ENCODE data around the gene MYO1B. TPM values are rescaled to one million over a fixed set of nuclear protein-coding genes. Genes with fewer than 3 reads are reported as not detected.

The MYO1B gene
- total and polyA plus RNA-seq, 10 of the 15 experiments (the other 5 are each of a cell fraction or from before 2014, with no cell fraction given), result 0.10 to 4.2 (median 1.6) TPM

- intact Hi-C loops (cut with micrococcal nuclease; ENCODE audit: unreplicated experiment), result no loop called here
- POLR2A ChIA-PET, result no interaction called here
Observed at GRCh38 chr2:191240871-191241270, 4.3 kb upstream of the MYO1B start.

GRCh38 chr2:191241418-191241817 is 3.8 kb upstream of the MYO1B start:
- ChIA-PET CTCF (no interaction called here), SMC1A (ENCODE audit: uncharacterized antibody, unreplicated experiment) (no interaction called here), RAD21 (ENCODE audit: unreplicated experiment) (interaction anchor here (0.5 kb wide), 1 partner anchor 1045 kb away, joined by 3 read pairs; no protein-coding TSS in a partner anchor), POLR2A (no interaction called here)
- ATAC-seq (no peak), DNase-seq (ENCODE audit: low read depth, low spot score) (no peak), FAIRE-seq (no peak)
- H3K9ac ChIP-seq (ENCODE audit: control insufficient read depth, insufficient read depth, low read length), result no peak overlapping the region
- no peak for TF ChIP-seq CEBPB (IDR thresholded peaks at IDR 0.05; ENCODE audit: borderline replicate concordance in 1 of 2, low read depth in 2 of 2, low read length in 2 of 2)
- no peak for TF ChIP-seq USF2 (IDR thresholded peaks at IDR 0.05; ENCODE audit: borderline replicate concordance, low read depth, low read length)
- no peak for TF ChIP-seq RUNX3 (IDR thresholded peaks at IDR 0.05; ENCODE audit: low read length)
- no peak for TF ChIP-seq MXI1 (IDR thresholded peaks at IDR 0.05; ENCODE audit: low read depth, low read length)
- TF ChIP-seq SMARCA5 (IDR thresholded peaks at IDR 0.05), result no peak
- TF ChIP-seq SUPT20H (IDR thresholded peaks at IDR 0.05; ENCODE audit: borderline replicate concordance, control insufficient read depth, low read depth, low read length), result no peak
- no peak for TF ChIP-seq NR2C1 (IDR thresholded peaks at IDR 0.05)
- no peak overlapping the region for H3K4me3 ChIP-seq
- in situ Hi-C loops (cut with MboI), result no loop called here
- no peak overlapping the region for H2AFZ ChIP-seq (ENCODE audit: control insufficient read depth, low read depth, low read length)
- H3K27me3 ChIP-seq (replicated peaks in 1 of 2; ENCODE audit: control insufficient read depth in 2 of 2, insufficient read depth in 2 of 2, low read length in 1 of 2), result peaks cover 6 to 11% of the 10 kb centered on the region in 2 experiments
- 25% methylated on average over 4 of the region's 4 CpGs for WGBS (ENCODE audit: insufficient coverage, insufficient replicate concordance, low lambda C conversion rate, missing lambda C conversion rate)
- no peaks in the 10 kb centered on the region; the same call in 2 of the 3 replicates for H3K9me3 ChIP-seq (replicated peaks; ENCODE audit: control insufficient read depth, insufficient read depth, low read length)
- no peaks in the 10 kb centered on the region for H3K36me3 ChIP-seq (ENCODE audit: control insufficient read depth in 2 of 2, insufficient read depth in 2 of 2, low read length in 1 of 2)
- H3K4me2 ChIP-seq (ENCODE audit: control insufficient read depth, insufficient read depth), result no peak overlapping the region
- no peaks in the 10 kb centered on the region for H3K4me1 ChIP-seq (ENCODE audit: control insufficient read depth, insufficient read depth, low read length)
- no peak overlapping the region for H3K27ac ChIP-seq (ENCODE audit: control insufficient read depth, insufficient read depth)
- H4K20me1 ChIP-seq (ENCODE audit: control insufficient read depth, insufficient read depth), result no peaks in the 10 kb centered on the region
- intact Hi-C loops (cut with micrococcal nuclease; ENCODE audit: unreplicated experiment), result no loop called here
- no peaks in the 10 kb centered on the region for H3K79me2 ChIP-seq (ENCODE audit: control insufficient read depth, insufficient read depth, low read length)
- no TSS peak for BruUV-seq (replicated peaks)

More at GRCh38 chr2:191240871-191241270, 4.3 kb upstream of the MYO1B start:
- H2AFZ ChIP-seq (ENCODE audit: control insufficient read depth, low read depth, low read length), result no peak overlapping the region
- CTCF ChIA-PET, result no interaction called here
- 17% methylated on average over 5 of the region's 5 CpGs for WGBS (ENCODE audit: insufficient coverage, insufficient replicate concordance, low lambda C conversion rate, missing lambda C conversion rate)
- no peak for TF ChIP-seq IKZF1 (conservative IDR thresholded peaks at IDR 0.05)
- TF ChIP-seq RAD21 (IDR thresholded peaks at IDR 0.05; ENCODE audit: insufficient read depth, low read depth, low read length), result no peak
- TF ChIP-seq TCF7 (IDR thresholded peaks at IDR 0.05; ENCODE audit: borderline replicate concordance), result no peak
- no peak for TF ChIP-seq NR2F1 (conservative IDR thresholded peaks at IDR 0.05)
- TF ChIP-seq PAX8 (IDR thresholded peaks at IDR 0.05), result no peak
- no peak for TF ChIP-seq NR2C2 (IDR thresholded peaks at IDR 0.05; ENCODE audit: borderline replicate concordance, control insufficient read depth, insufficient read length, low read depth)
- TF ChIP-seq RAD51 (IDR thresholded peaks at IDR 0.05), result no peak
- no peak for TF ChIP-seq CREM (IDR thresholded peaks at IDR 0.05; ENCODE audit: low read depth)
- TF ChIP-seq MXI1 (IDR thresholded peaks at IDR 0.05; ENCODE audit: low read depth, low read length), result no peak
- TF ChIP-seq EGR1 (IDR thresholded peaks at IDR 0.05; ENCODE audit: borderline replicate concordance in 1 of 2, low read depth in 2 of 2, low read length in 2 of 2), result no peak
- no peak for TF ChIP-seq CREB1 (IDR thresholded peaks at IDR 0.05; ENCODE audit: low read depth)
- RAD21 ChIA-PET (ENCODE audit: unreplicated experiment), result no interaction called here
- no peaks in the 10 kb centered on the region for H3K36me3 ChIP-seq (ENCODE audit: control insufficient read depth in 2 of 2, insufficient read depth in 2 of 2, low read length in 1 of 2)
- H3K4me3 ChIP-seq, result no peak overlapping the region
- FAIRE-seq (no peak), DNase-seq (ENCODE audit: low read depth, low spot score) (no peak), ATAC-seq (no peak)
- in situ Hi-C loops (cut with MboI), result no loop called here
- SMC1A ChIA-PET (ENCODE audit: uncharacterized antibody, unreplicated experiment), result no interaction called here
- no peaks in the 10 kb centered on the region for H3K4me1 ChIP-seq (ENCODE audit: control insufficient read depth, insufficient read depth, low read length)
- BruUV-seq (replicated peaks), result no TSS peak
- no peak overlapping the region for H3K4me2 ChIP-seq (ENCODE audit: control insufficient read depth, insufficient read depth)
- no peaks in the 10 kb centered on the region for H4K20me1 ChIP-seq (ENCODE audit: control insufficient read depth, insufficient read depth)
- no peaks in the 10 kb centered on the region; the same call in 2 of the 3 replicates for H3K9me3 ChIP-seq (replicated peaks; ENCODE audit: control insufficient read depth, insufficient read depth, low read length)
- H3K27ac ChIP-seq (ENCODE audit: control insufficient read depth, insufficient read depth), result no peak overlapping the region
- no peaks in the 10 kb centered on the region for H3K79me2 ChIP-seq (ENCODE audit: control insufficient read depth, insufficient read depth, low read length)
- no peak overlapping the region for H3K9ac ChIP-seq (ENCODE audit: control insufficient read depth, insufficient read depth, low read length)
- H3K27me3 ChIP-seq (replicated peaks in 1 of 2; ENCODE audit: control insufficient read depth in 2 of 2, insufficient read depth in 2 of 2, low read length in 1 of 2), result peaks cover 3 to 9% of the 10 kb centered on the region in 2 experiments; a peak in 3 of 4 replicates

All from GM12878 (cell line).